Endometrium (tissue), 2 donors: Measurements from ENCODE around the gene SORD.
"Not testable (repeated sequence)": the region's sequence is repeated elsewhere in the genome, so short reads cannot be mapped to it uniquely, and the experiment has no call there.

Experiments used
- FAIRE-seq: peaks from 2 replicates; lab custom pipeline; 2012; peaks lifted over from hg19 to GRCh38; lab: Jason Lieb, UNC
- donor health status: control.
- donor health status: control.

Gene SORD

GRCh38 chr15:45022871-45023658, at the start of gene SORD:
TSS of gene SORD (plus strand) at chr15:45023195. CDS start at chr15:45023284, 89 bp downstream.
- FAIRE-seq, result no peak

- not testable (repeated sequence) for FAIRE-seq
These were observed 46.8 kb upstream of the SORD start for GRCh38 chr15:44976183-44976582.

- FAIRE-seq, result not testable (repeated sequence)
These were observed 45.2 kb upstream of the SORD start for GRCh38 chr15:44977781-44978180.

GRCh38 chr15:44979617-44980339, 43.2 kb upstream of the SORD start:
- not testable (repeated sequence) for FAIRE-seq

GRCh38 chr15:44984144-44984543, 38.9 kb upstream of the SORD start:
- not testable (repeated sequence) for FAIRE-seq

- not testable (repeated sequence) for FAIRE-seq
These were observed 36.5 kb upstream of the SORD start for GRCh38 chr15:44986346-44987055.

GRCh38 chr15:44987711-44988110, 35.3 kb upstream of the SORD start:
- FAIRE-seq, result not testable (repeated sequence)

GRCh38 chr15:44988184-44988869, 34.7 kb upstream of the SORD start:
- not testable (repeated sequence) for FAIRE-seq

GRCh38 chr15:44988870-44989219, 34.1 kb upstream of the SORD start:
- FAIRE-seq, result not testable (repeated sequence)

- not testable (repeated sequence) for FAIRE-seq
These were observed 25.4 kb upstream of the SORD start for GRCh38 chr15:44997632-44998031.

- no peak for FAIRE-seq
These were observed 23.9 kb upstream of the SORD start for GRCh38 chr15:44999105-44999504.

- not testable (repeated sequence) for FAIRE-seq
These were observed 21.8 kb upstream of the SORD start for GRCh38 chr15:45001180-45001579.

GRCh38 chr15:45003731-45004410, 19.1 kb upstream of the SORD start:
- not testable (repeated sequence) for FAIRE-seq

- FAIRE-seq, result not testable (repeated sequence)
These were observed 18.3 kb upstream of the SORD start for GRCh38 chr15:45004590-45005175.

- FAIRE-seq, result no peak
These were observed 13.9 kb upstream of the SORD start for GRCh38 chr15:45009046-45009445.

GRCh38 chr15:45015114-45015513, 7.9 kb upstream of the SORD start:
- not testable (repeated sequence) for FAIRE-seq

- not testable (repeated sequence) for FAIRE-seq
These were observed 2.6 kb upstream of the SORD start for GRCh38 chr15:45020222-45020900.

- not testable (repeated sequence) for FAIRE-seq
These were observed 2.1 kb upstream of the SORD start for GRCh38 chr15:45020901-45021259.

GRCh38 chr15:45021348-45021747, 1.6 kb upstream of the SORD start:
- no peak for FAIRE-seq

GRCh38 chr15:45023659-45024225, 747 bp downstream of the SORD start:
- no peak for FAIRE-seq
